AG10803 (cell line): ENCODE data around the gene DDX5.
"Not testable (repeated sequence)": the region's sequence is repeated elsewhere in the genome, so short reads cannot be mapped to it uniquely, and the experiment has no call there.

ENCODE experiments used
- DNase-seq: peaks from one replicate; pipeline ENCODE4 v3.0.0; 2010; ENCODE audit warnings: low read depth
- H3K4me3 ChIP-seq: 2 replicates; pipeline ENCODE4 v1.5.1; 2011; ENCODE audit warnings: mild to moderate bottlenecking, low read length, control low read depth
- TF ChIP-seq, protein P1 (sequence below): conservative IDR thresholded peaks from 2 replicates; pipeline ENCODE4 v1.5.1; 2011; ENCODE audit warnings: mild to moderate bottlenecking, low read length, control low read depth, inconsistent platforms

The DDX5 gene

DNA sequence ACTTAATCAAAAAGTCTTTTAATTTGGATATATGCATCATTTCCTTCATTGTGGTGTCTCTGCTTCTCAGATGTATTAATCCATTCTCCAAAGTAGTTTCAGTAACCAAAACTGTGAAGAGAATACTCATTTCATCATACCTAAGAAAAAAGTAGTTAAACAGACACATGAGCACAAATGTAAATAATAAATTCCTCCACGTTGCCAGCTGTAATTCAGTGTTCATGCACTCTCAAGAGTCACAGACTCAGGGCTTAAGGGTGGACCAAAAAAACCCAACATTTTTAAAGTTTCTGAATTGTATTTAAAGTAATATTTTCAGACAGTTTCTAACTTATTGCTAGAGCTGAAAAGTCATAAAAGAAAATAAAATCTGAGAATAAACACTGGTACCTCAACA lies 28.2 kb downstream of the DDX5 start:
- no peak for DNase-seq
- TF ChIP-seq, protein P1, sequence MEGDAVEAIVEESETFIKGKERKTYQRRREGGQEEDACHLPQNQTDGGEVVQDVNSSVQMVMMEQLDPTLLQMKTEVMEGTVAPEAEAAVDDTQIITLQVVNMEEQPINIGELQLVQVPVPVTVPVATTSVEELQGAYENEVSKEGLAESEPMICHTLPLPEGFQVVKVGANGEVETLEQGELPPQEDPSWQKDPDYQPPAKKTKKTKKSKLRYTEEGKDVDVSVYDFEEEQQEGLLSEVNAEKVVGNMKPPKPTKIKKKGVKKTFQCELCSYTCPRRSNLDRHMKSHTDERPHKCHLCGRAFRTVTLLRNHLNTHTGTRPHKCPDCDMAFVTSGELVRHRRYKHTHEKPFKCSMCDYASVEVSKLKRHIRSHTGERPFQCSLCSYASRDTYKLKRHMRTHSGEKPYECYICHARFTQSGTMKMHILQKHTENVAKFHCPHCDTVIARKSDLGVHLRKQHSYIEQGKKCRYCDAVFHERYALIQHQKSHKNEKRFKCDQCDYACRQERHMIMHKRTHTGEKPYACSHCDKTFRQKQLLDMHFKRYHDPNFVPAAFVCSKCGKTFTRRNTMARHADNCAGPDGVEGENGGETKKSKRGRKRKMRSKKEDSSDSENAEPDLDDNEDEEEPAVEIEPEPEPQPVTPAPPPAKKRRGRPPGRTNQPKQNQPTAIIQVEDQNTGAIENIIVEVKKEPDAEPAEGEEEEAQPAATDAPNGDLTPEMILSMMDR: no peak

DNA sequence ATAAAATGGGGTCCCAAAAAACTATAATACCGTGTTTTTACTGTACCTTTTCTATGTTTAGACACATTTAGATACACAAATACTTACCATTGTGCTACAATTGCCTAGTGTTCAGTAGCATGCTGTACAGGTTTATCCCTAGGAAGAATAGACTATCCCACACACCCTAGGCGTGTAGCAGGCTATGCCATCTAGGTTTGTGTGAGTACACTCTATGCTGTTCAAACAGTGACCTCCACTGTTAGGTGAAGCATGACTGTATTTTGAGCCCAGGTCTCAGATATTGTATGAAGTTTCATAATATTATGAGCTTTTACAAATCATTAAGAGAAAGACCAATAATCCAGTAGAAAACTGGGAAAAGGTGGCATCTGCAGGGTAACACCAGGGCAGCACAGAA lies 33.5 kb downstream of the DDX5 start:
- TF ChIP-seq, protein P1: no peak
- no peak overlapping the region for H3K4me3 ChIP-seq
- no peak for DNase-seq

More for the DNA sequence above, 28.2 kb downstream of the DDX5 start:
- no peak overlapping the region for H3K4me3 ChIP-seq

DNA sequence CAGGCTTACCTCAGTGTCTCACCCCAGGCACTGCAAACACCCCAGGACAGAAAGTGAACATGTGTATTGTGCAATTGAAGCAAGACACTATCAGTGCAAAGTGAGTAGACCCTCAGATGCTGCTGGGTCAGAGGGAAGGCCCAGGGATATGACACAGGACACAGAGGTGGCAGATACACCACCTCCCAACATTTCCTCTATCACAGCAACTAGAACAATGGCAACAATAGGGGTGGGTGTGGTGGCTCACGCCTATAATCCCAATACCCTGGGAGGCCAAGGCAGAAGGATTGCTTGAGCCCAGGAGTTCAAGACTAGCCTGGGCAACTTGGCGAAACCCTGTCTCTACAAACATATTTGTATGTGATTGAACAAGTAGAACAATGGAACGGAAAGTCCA lies 34.6 kb downstream of the DDX5 start:
- TF ChIP-seq, protein P1: no peak
- no peak for DNase-seq
- H3K4me3 ChIP-seq: no peak overlapping the region

DNA sequence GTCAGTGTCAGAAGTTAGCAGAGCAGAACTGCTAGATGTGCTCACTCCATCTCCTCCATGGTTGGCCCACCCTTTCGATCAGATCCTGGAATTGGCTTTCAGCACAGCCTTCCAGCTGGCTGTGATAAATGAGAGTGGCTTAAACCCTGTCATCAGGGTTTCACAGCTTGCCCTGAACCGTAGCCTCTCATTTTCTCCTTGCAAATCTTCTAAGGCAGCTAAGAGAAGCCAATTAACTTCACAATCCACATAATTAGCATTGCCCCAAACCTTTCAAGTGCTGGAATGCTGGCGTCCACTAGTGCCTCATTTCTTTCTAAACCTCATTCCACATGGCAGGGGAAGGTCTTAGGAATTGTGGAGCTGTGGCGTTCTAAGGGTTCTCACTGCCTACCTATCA lies 35.5 kb downstream of the DDX5 start:
- TF ChIP-seq, protein P1: no peak
- no peak for DNase-seq
- no peak overlapping the region for H3K4me3 ChIP-seq

DNA sequence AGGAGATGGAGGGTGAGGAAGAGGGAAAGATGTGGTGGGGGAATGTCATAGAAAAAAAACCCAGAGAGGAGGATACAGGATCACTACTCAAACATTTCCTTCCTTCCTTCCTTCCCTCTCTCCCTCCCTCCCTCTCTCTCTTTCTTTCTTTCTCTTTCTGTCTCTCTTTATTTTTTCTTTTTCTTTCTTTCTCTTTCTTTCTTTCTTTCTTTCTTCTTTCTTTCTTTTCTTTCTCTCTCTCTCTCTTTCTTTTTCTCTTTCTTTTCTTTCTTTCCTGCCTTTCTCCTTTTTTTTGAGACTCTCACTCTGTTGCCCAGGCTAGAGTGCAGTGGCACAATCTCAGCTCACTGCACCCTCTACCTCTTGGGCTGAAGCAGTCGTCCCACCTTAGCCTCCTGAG lies 39.3 kb downstream of the DDX5 start:
- not testable (repeated sequence) for DNase-seq

GRCh38 chr17:64466019-64466735 lies 39.9 kb downstream of the DDX5 start:
- no peak for DNase-seq
- no peak overlapping the region for H3K4me3 ChIP-seq
- TF ChIP-seq, protein P1: no peak

More for the DNA sequence above, 39.3 kb downstream of the DDX5 start:
- H3K4me3 ChIP-seq: not testable (repeated sequence)

DNA sequence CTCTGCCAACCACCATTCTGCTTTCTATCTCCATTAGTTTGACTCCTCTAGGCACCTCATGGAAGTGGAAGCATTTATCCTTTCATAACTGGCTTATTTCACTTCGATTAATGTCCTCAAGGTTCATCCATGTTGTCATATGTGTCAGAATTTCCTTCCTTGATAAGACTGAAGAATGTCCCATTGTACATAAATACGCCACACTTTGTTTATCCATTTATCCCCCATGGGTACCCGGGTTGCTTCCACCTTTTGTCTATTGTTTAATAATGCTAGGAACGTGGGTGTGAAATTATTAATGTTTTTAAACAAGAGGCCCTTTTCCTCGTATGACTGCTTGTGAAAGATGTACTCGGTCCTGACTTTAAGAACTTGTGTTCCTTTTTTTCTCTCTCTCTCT lies 44.3 kb downstream of the DDX5 start:
- TF ChIP-seq, protein P1: no peak
- no peak for DNase-seq
- no peak overlapping the region for H3K4me3 ChIP-seq
